Inferior parietal cortex (tissue), 1 donor: ENCODE data around the gene EFCAB9.

ENCODE experiments used
- DNase-seq: peaks from one replicate; pipeline ENCODE4 v3.0.0-alpha.2; 2016; ENCODE audit errors: extremely low spot score

Gene EFCAB9

GRCh38 chr5:172243302-172243701, 49.3 kb downstream of the EFCAB9 start:
- no peak for DNase-seq

GRCh38 chr5:172245046-172245445, 51.1 kb downstream of the EFCAB9 start:
- DNase-seq: no peak

GRCh38 chr5:172245703-172246125, 51.7 kb downstream of the EFCAB9 start:
- DNase-seq: no peak

- no peak for DNase-seq
These were observed 54.7 kb downstream of the EFCAB9 start for GRCh38 chr5:172248637-172249036.

DNA sequence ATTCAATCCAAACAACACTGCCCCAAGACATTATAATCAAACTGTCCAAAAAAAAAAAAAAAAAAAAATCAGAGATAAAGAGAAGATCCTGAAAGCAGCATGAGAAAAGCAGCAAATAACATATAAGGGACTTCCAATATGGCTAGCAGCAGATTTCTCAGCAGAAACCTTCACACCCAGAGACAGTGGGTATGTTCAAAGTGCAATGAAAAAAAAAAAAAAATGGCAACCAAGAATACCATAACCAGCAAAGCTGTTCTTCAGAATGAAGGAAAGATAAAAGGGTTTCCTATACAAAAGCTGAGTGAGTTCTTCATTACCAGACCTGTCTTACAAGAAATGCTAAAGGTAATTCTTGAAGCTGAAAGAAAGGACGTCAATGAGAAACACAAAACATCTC, 57.4 kb downstream of the EFCAB9 start:
- no peak for DNase-seq

DNA sequence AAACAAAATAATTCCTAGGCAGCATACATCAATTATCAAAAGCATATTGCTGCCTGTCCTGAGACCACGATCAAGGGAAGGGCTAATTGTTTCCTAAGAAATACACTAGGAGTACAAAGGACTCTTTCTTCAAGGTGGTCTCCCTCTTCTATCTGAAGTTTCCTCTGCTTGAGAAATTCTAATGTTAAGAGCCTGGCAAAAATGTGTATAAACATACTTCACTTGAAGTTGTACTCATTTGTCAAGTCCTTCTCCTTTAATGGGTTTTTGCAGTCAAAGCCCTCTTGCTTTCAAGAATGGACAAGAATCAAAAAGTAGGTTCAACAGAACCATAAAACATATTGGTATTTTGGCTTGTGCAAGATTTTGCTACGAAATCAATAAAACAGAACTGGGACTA, 58.5 kb downstream of the EFCAB9 start:
- DNase-seq: no peak
